Gastrocnemius medialis (tissue), 4 donors: Measurements from ENCODE around the gene GALNTL6. TPM values are rescaled to one million over a fixed set of nuclear protein-coding genes. Genes with fewer than 3 reads are reported as not detected.

Source experiments
- ATAC-seq, 2 donors: fragments of 150-250 bp; one replicate each; pipeline ENCODE4 v1.9.1; 2016
- DNase-seq, 2 donors: peaks; one replicate each; pipeline ENCODE4 v3.0.0-alpha.2; 2019
- H3K27ac ChIP-seq, 4 donors: fragments of 200-600 bp; sonication (generic); 1 replicate in 1 of 4; 2 replicates in 3 of 4; pipeline ENCODE4 v1.5.1; 2016 to 2018; ENCODE audit warnings: mild to moderate bottlenecking in 2 of 4, moderate library complexity in 1 of 4
- H3K27me3 ChIP-seq, 3 donors: fragments of 200-600 bp; sonication (generic) in 2 of 3; 1 replicate in 1 of 3; 2 replicates in 2 of 3; pipeline versions ENCODE4 v1.5.1 to v1.6.0; 2016 to 2019; ENCODE audit warnings: mild to moderate bottlenecking in 1 of 3, moderate library complexity in 1 of 3
- H3K36me3 ChIP-seq, 2 donors: fragments of 200-600 bp; sonication (generic) in 1 of 2; one replicate each; pipeline ENCODE4 v1.5.1; 2017 to 2018
- H3K4me1 ChIP-seq, 2 donors: fragments of 200-600 bp; sonication (generic) in 1 of 2; one replicate each; pipeline ENCODE4 v1.5.1; 2016 to 2017; ENCODE audit warnings: mild to moderate bottlenecking in 2 of 2
- H3K4me3 ChIP-seq, 4 donors: fragments of 200-600 bp; sonication (generic) in 3 of 4; 1 replicate in 1 of 4; 2 replicates in 3 of 4; pipeline ENCODE4 v1.5.1; 2016 to 2019; ENCODE audit warnings: mild to moderate bottlenecking in 2 of 4
- H3K9me3 ChIP-seq, 3 donors: fragments of 200-600 bp; sonication (generic) in 2 of 3; 1 replicate in 1 of 3; 2 replicates in 2 of 3; pipeline ENCODE4 v1.5.1; 2016 to 2019
- POLR2A ChIP-seq, 2 donors: fragments of 450-650 bp; IDR thresholded peaks; one replicate each; pipeline ENCODE4 v1.6.1; 2017; ENCODE audit warnings: antibody characterized with exemption in 2 of 2, mild to moderate bottlenecking in 2 of 2, moderate library complexity in 2 of 2
- in situ Hi-C, 4 donors: fragments of 200-750 bp; cut with MboI; loops; one replicate each; pipeline versions ENCODE4 v1.15.0 to v1.8.0; 2017; ENCODE audit warnings: low sequenced_read_pairs in 4 of 4
- intact Hi-C: fragments of 100-400 bp; cut with DNase I; formaldehyde crosslinking; loops from one replicate; pipeline ENCODE4 v1.15.1; 2023; ENCODE audit warnings: low total_unique reads
- total RNA-seq, 4 donors: library from RNA; depleted of rRNA; stranded (reverse); fragments of >200 nt; gene quantifications; one replicate each; pipeline versions ENCODE4 v1.1.0 to v1.2.3, GENCODE V29; 2016
- TF ChIP-seq, protein P1 (sequence below), 5 experiments: fragments of 450-650 bp in 3 of 5; fragments of 200-600 bp in 2 of 5; sonication (generic) in 2 of 5; IDR thresholded peaks in 4 of 5; conservative IDR thresholded peaks in 1 of 5; 1 replicate in 4 of 5; 2 replicates in 1 of 5; pipeline ENCODE4 v1.5.1; 2016 to 2019; ENCODE audit warnings: antibody characterized with exemption in 5 of 5, mild to moderate bottlenecking in 3 of 5, moderate library complexity in 3 of 5

Gene GALNTL6
- total RNA-seq, 4 donors from 2014 or later: not detected

DNA sequence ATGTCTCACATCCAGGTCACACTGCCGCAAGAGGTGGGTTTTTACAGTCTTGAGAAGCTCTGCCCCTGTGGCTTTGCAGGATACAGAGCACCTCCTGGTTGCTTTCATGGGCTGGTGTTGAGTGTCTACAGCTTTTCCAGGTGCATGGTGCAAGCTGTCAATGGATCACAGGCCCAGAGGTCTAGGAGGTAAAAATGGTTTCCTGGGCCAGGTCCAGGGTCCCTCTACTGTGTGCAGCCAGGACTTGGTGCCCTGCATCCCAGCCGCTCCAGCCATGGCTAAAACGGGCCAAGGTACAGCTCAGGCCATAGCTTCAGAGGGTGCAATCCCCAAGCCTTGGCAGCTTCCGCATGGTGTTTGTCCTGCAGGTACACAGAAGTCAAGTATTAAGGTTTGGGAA lies 921.4 kb downstream of the GALNTL6 start:
- Histone ChIP-seq H3K4me1 (no peaks in the 10 kb centered on the region), H3K9me3 (peaks cover 0 to 3% (median 0%) of the 10 kb centered on the region in 3 donors), H3K27ac (no peak overlapping the region), H3K27me3 (no peaks in the 10 kb centered on the region), H3K36me3 (no peaks in the 10 kb centered on the region), H3K4me3 (no peak overlapping the region)
- in situ Hi-C loops: no loop called here
- no peak for DNase-seq
- intact Hi-C loops: no loop called here
- ATAC-seq: no peak
- TF ChIP-seq, protein P1, sequence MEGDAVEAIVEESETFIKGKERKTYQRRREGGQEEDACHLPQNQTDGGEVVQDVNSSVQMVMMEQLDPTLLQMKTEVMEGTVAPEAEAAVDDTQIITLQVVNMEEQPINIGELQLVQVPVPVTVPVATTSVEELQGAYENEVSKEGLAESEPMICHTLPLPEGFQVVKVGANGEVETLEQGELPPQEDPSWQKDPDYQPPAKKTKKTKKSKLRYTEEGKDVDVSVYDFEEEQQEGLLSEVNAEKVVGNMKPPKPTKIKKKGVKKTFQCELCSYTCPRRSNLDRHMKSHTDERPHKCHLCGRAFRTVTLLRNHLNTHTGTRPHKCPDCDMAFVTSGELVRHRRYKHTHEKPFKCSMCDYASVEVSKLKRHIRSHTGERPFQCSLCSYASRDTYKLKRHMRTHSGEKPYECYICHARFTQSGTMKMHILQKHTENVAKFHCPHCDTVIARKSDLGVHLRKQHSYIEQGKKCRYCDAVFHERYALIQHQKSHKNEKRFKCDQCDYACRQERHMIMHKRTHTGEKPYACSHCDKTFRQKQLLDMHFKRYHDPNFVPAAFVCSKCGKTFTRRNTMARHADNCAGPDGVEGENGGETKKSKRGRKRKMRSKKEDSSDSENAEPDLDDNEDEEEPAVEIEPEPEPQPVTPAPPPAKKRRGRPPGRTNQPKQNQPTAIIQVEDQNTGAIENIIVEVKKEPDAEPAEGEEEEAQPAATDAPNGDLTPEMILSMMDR (IDR thresholded peaks at IDR 0.05 in 4 of 5, conservative IDR thresholded peaks at IDR 0.05 in 1 of 5): no peak
- no peak for TF ChIP-seq POLR2A (IDR thresholded peaks at IDR 0.05)

GRCh38 chr4:172736046-172736445 lies 922.8 kb downstream of the GALNTL6 start:
- H3K4me3 ChIP-seq: no peak overlapping the region
- H3K36me3 ChIP-seq: no peaks in the 10 kb centered on the region
- no peaks in the 10 kb centered on the region for H3K9me3 ChIP-seq
- no peaks in the 10 kb centered on the region for H3K4me1 ChIP-seq
- no peaks in the 10 kb centered on the region for H3K27me3 ChIP-seq
- in situ Hi-C loops (no loop called here), intact Hi-C loops (no loop called here)
- DNase-seq: no peak
- H3K27ac ChIP-seq: no peak overlapping the region
- TF ChIP-seq, protein P1 (IDR thresholded peaks at IDR 0.05 in 4 of 5, conservative IDR thresholded peaks at IDR 0.05 in 1 of 5): no peak
- no peak for TF ChIP-seq POLR2A (IDR thresholded peaks at IDR 0.05)
- ATAC-seq: no peak

- Histone ChIP-seq H3K4me3 (no peak overlapping the region), H3K36me3 (no peaks in the 10 kb centered on the region), H3K4me1 (no peaks in the 10 kb centered on the region), H3K27ac (no peak overlapping the region), H3K9me3 (no peaks in the 10 kb centered on the region), H3K27me3 (no peaks in the 10 kb centered on the region)
- ATAC-seq (no peak), DNase-seq (no peak)
- in situ Hi-C loops (no loop called here), intact Hi-C loops (no loop called here)
- TF ChIP-seq POLR2A (IDR thresholded peaks at IDR 0.05): no peak
- TF ChIP-seq, protein P1 (IDR thresholded peaks at IDR 0.05 in 4 of 5, conservative IDR thresholded peaks at IDR 0.05 in 1 of 5): no peak
These were observed 927.2 kb downstream of the GALNTL6 start for GRCh38 chr4:172740434-172740833.

GRCh38 chr4:172750910-172751309 lies 937.7 kb downstream of the GALNTL6 start:
- H3K36me3 ChIP-seq: no peaks in the 10 kb centered on the region
- no peak overlapping the region for H3K27ac ChIP-seq
- intact Hi-C loops: no loop called here
- no peak overlapping the region for H3K4me3 ChIP-seq
- in situ Hi-C loops: no loop called here
- no peak for ATAC-seq
- no peaks in the 10 kb centered on the region for H3K9me3 ChIP-seq
- no peaks in the 10 kb centered on the region for H3K27me3 ChIP-seq
- no peaks in the 10 kb centered on the region for H3K4me1 ChIP-seq
- TF ChIP-seq, protein P1 (IDR thresholded peaks at IDR 0.05 in 4 of 5, conservative IDR thresholded peaks at IDR 0.05 in 1 of 5): no peak
- no peak for TF ChIP-seq POLR2A (IDR thresholded peaks at IDR 0.05)
- no peak for DNase-seq

GRCh38 chr4:172751550-172751949 lies 938.3 kb downstream of the GALNTL6 start:
- DNase-seq (no peak), ATAC-seq (no peak)
- no peak overlapping the region for H3K27ac ChIP-seq
- H3K4me3 ChIP-seq: no peak overlapping the region
- TF ChIP-seq POLR2A (IDR thresholded peaks at IDR 0.05): no peak
- TF ChIP-seq, protein P1 (IDR thresholded peaks at IDR 0.05 in 4 of 5, conservative IDR thresholded peaks at IDR 0.05 in 1 of 5): no peak
- in situ Hi-C loops: no loop called here
- H3K36me3 ChIP-seq: no peaks in the 10 kb centered on the region
- no peaks in the 10 kb centered on the region for H3K4me1 ChIP-seq
- intact Hi-C loops: no loop called here
- H3K9me3 ChIP-seq: no peaks in the 10 kb centered on the region
- H3K27me3 ChIP-seq: no peaks in the 10 kb centered on the region
